IMR-90 (cell line): ENCODE measurements around the gene MOV10L1. TPM values are rescaled to one million over a fixed set of nuclear protein-coding genes. Genes with fewer than 3 reads are reported as not detected.

Source experiments
- ATAC-seq: fragments of 200-7000 bp; cut with Tn5 transposase; 2 replicates; pipeline ENCODE4 v1.9.1; 2020; ENCODE audit warnings: low read depth, mild to moderate bottlenecking, moderate library complexity
- BruUV-seq: library from RNA; stranded (reverse); fragments of 400-500 nt; replicated peaks from 2 replicates; lab custom pipeline; 2021; lab: Mats Ljungman, UMichigan
- CTCF ChIA-PET: fragments of 300-600 bp; formaldehyde crosslinking; extraction: SDS; loops from one replicate; lab custom pipeline; 2021; ENCODE audit warnings: antibody characterized with exemption; lab: Yijun Ruan, JAX
- POLR2A ChIA-PET: fragments of 300-600 bp; sonication (Branson Sonifier 250); formaldehyde crosslinking; loops from one replicate; lab custom pipeline; 2022; ENCODE audit warnings: antibody characterized with exemption; ENCODE audit not compliant: unreplicated experiment; lab: Charles Lee
- DNase-seq: peaks from one replicate; pipeline ENCODE4 v3.0.0; 2013
- H2AFZ ChIP-seq: replicated peaks from 2 replicates; pipeline ENCODE3; 2013; ENCODE audit warnings: low read length, mild to moderate bottlenecking; ENCODE audit not compliant: poor library complexity
- H2AK5ac ChIP-seq: 2 replicates; pipeline ENCODE4 v1.6.1; 2013; ENCODE audit warnings: low read depth, low read length, inconsistent platforms
- H2AK9ac ChIP-seq: replicated peaks from 2 replicates; pipeline ENCODE3; 2013; ENCODE audit warnings: mild to moderate bottlenecking, low read depth, low read length, moderate library complexity; ENCODE audit not compliant: poor library complexity
- H2BK120ac ChIP-seq: 2 replicates; pipeline ENCODE4 v1.6.1; 2013; ENCODE audit warnings: low read depth, low read length, inconsistent platforms
- H2BK15ac ChIP-seq: 3 replicates; pipeline ENCODE4 v1.6.1; 2013; ENCODE audit warnings: low read depth, low read length, inconsistent platforms
- H2BK20ac ChIP-seq: 2 replicates; pipeline ENCODE4 v1.6.1; 2013; ENCODE audit warnings: low read depth, mild to moderate bottlenecking, inconsistent platforms, low read length, moderate library complexity
- H2BK5ac ChIP-seq: 2 replicates; pipeline ENCODE4 v1.6.1; 2013; ENCODE audit warnings: mild to moderate bottlenecking, low read depth, low read length, inconsistent platforms; ENCODE audit not compliant: poor library complexity, severe bottlenecking
- H3K14ac ChIP-seq: replicated peaks from 2 replicates; pipeline ENCODE4 v1.6.1; 2013; ENCODE audit warnings: low read depth, low read length, inconsistent platforms
- H3K18ac ChIP-seq: 2 replicates; pipeline ENCODE4 v1.6.1; 2013; ENCODE audit warnings: low read depth, low read length, control low read depth
- H3K23ac ChIP-seq: 2 replicates; pipeline ENCODE4 v1.6.1; 2013; ENCODE audit warnings: low read depth, low read length, inconsistent platforms
- H3K27ac ChIP-seq: 2 replicates; pipeline ENCODE4 v1.5.1; 2013; ENCODE audit warnings: mild to moderate bottlenecking, control low read depth, low read length; ENCODE audit not compliant: insufficient read depth
- H3K27me3 ChIP-seq: 2 replicates; pipeline ENCODE4 v1.6.1; 2013; ENCODE audit warnings: low read length; ENCODE audit not compliant: control insufficient read depth, insufficient read depth
- H3K36me3 ChIP-seq: 2 replicates; pipeline ENCODE4 v1.6.1; 2013; ENCODE audit warnings: low read length, mixed read lengths; ENCODE audit not compliant: control insufficient read depth, insufficient read depth
- H3K4ac ChIP-seq: 2 replicates; pipeline ENCODE4 v1.6.1; 2013; ENCODE audit warnings: low read depth, low read length, inconsistent platforms
- H3K4me1 ChIP-seq: 2 replicates; pipeline ENCODE4 v1.6.1; 2013; ENCODE audit warnings: low read length, mixed read lengths; ENCODE audit not compliant: control insufficient read depth, insufficient read depth
- H3K4me2 ChIP-seq: 2 replicates; pipeline ENCODE4 v1.6.1; 2013; ENCODE audit warnings: low read depth, mild to moderate bottlenecking, control low read depth, low read length, moderate library complexity
- H3K4me3 ChIP-seq: 2 replicates; pipeline ENCODE4 v1.5.1; 2013; ENCODE audit warnings: low read depth, mild to moderate bottlenecking, control low read depth, low read length, moderate library complexity; ENCODE audit not compliant: insufficient read depth
- H3K56ac ChIP-seq: 2 replicates; pipeline ENCODE4 v1.6.1; 2013; ENCODE audit warnings: low read length, inconsistent platforms; ENCODE audit not compliant: insufficient read depth; ENCODE audit errors: extremely low read depth
- H3K79me1 ChIP-seq, 2 experiments: 2 replicates each; pipeline ENCODE4 v1.6.1; 2013; ENCODE audit warnings: low read length in 2 of 2, inconsistent platforms in 1 of 2, low read depth in 1 of 2
- H3K9ac ChIP-seq: 2 replicates; pipeline ENCODE4 v1.6.1; 2013; ENCODE audit warnings: low read depth, low read length, control low read depth
- H3K9me1 ChIP-seq: 2 replicates; pipeline ENCODE4 v1.6.1; 2013; ENCODE audit warnings: low read length, inconsistent platforms; ENCODE audit not compliant: insufficient read depth
- H3K9me3 ChIP-seq: 2 replicates; pipeline ENCODE4 v1.6.1; 2013; ENCODE audit warnings: low read length; ENCODE audit not compliant: control insufficient read depth, insufficient read depth
- H4K20me1 ChIP-seq: 2 replicates; pipeline ENCODE4 v1.6.1; 2013; ENCODE audit warnings: low read length, inconsistent platforms; ENCODE audit not compliant: insufficient read depth
- H4K5ac ChIP-seq: 2 replicates; pipeline ENCODE4 v1.6.1; 2013; ENCODE audit warnings: mild to moderate bottlenecking, low read depth, low read length, control low read depth
- H4K8ac ChIP-seq, 2 experiments: 2 replicates each; pipeline ENCODE4 v1.6.1; 2013; ENCODE audit warnings: low read depth in 2 of 2, low read length in 2 of 2, control low read depth in 1 of 2, inconsistent platforms in 1 of 2
- H4K91ac ChIP-seq: 2 replicates; pipeline ENCODE4 v1.6.1; 2013; ENCODE audit warnings: low read depth, low read length, inconsistent platforms; ENCODE audit not compliant: insufficient read depth
- BHLHE40 ChIP-seq: fragments of 150-350 bp; IDR thresholded peaks from 2 replicates; pipeline ENCODE4 v1.6.1; 2016; ENCODE audit warnings: mild to moderate bottlenecking, low read depth, low read length
- CEBPB ChIP-seq: IDR thresholded peaks from 2 replicates; pipeline ENCODE4 v1.6.1; 2012; ENCODE audit warnings: low read depth, low read length, improper control_type of control experiment
- CHD1 ChIP-seq: IDR thresholded peaks from 2 replicates; pipeline ENCODE4 v1.6.1; 2012; ENCODE audit warnings: low read depth, low read length, improper control_type of control experiment
- ELK1 ChIP-seq: fragments of 150-350 bp; IDR thresholded peaks from 2 replicates; pipeline ENCODE4 v1.6.1; 2016; ENCODE audit warnings: low read depth, mild to moderate bottlenecking, low read length, moderate library complexity, borderline replicate concordance
- FOS ChIP-seq: fragments of 150-350 bp; IDR thresholded peaks from 2 replicates; pipeline ENCODE4 v1.6.1; 2016; ENCODE audit warnings: low read depth, low read length
- MAFK ChIP-seq: IDR thresholded peaks from 2 replicates; pipeline ENCODE4 v1.6.1; 2012; ENCODE audit warnings: low read depth, low read length, improper control_type of control experiment
- MAZ ChIP-seq: IDR thresholded peaks from 2 replicates; pipeline ENCODE4 v1.6.1; 2012; ENCODE audit warnings: low read depth, mild to moderate bottlenecking, low read length, improper control_type of control experiment, moderate library complexity, borderline replicate concordance
- MXI1 ChIP-seq: IDR thresholded peaks from 2 replicates; pipeline ENCODE4 v1.6.1; 2012; ENCODE audit warnings: low read depth, mild to moderate bottlenecking, low read length, moderate library complexity, borderline replicate concordance
- NFE2L2 ChIP-seq: fragments of 150-350 bp; IDR thresholded peaks from 2 replicates; pipeline ENCODE4 v1.6.1; 2016; ENCODE audit warnings: low read depth, mild to moderate bottlenecking, low read length
- POLR2A ChIP-seq: IDR thresholded peaks from 2 replicates; pipeline ENCODE4 v1.6.1; 2012; ENCODE audit warnings: mild to moderate bottlenecking, low read depth, low read length
- RAD21 ChIP-seq: IDR thresholded peaks from 2 replicates; pipeline ENCODE4 v1.6.1; 2012; ENCODE audit warnings: low read length, improper control_type of control experiment
- RCOR1 ChIP-seq: IDR thresholded peaks from 2 replicates; pipeline ENCODE4 v1.6.1; 2012; ENCODE audit warnings: mild to moderate bottlenecking, low read length, improper control_type of control experiment; ENCODE audit not compliant: insufficient replicate concordance
- RFX5 ChIP-seq: IDR thresholded peaks from 2 replicates; pipeline ENCODE4 v1.8.0; 2012; ENCODE audit warnings: low read depth, mild to moderate bottlenecking, low read length, moderate library complexity
- SMC3 ChIP-seq: fragments of 150-350 bp; IDR thresholded peaks from 2 replicates; pipeline ENCODE4 v1.6.1; 2016; ENCODE audit warnings: low read depth, mild to moderate bottlenecking, antibody characterized with exemption, low read length, moderate library complexity
- WGBS, 2 experiments: methylation state at CpG; one replicate each; pipeline versions ENCODE4 v1.1.5 to v1.1.7; 2013; ENCODE audit warnings: missing lambda C conversion rate in 2 of 2; ENCODE audit not compliant: insufficient read length in 1 of 2; ENCODE audit errors: extremely low coverage in 2 of 2; 5-methylcytosine and 5-hydroxymethylcytosine counted together
- dilution Hi-C: fragments of 300-500 bp; cut with HindIII; formaldehyde crosslinking; loops from one replicate; pipeline ENCODE4 v1.14.3; 2018; ENCODE audit warnings: low sequenced_read_pairs; ENCODE audit not compliant: unreplicated experiment
- in situ Hi-C: fragments of 300-500 bp; cut with MboI; formaldehyde crosslinking; loops from 3 replicates; pipeline ENCODE4 v1.14.3; 2019; ENCODE audit warnings: low sequenced_read_pairs, inconsistent platforms, mixed read lengths
- intact Hi-C: fragments of 100-400 bp; cut with micrococcal nuclease; formaldehyde crosslinking; loops from 2 replicates; pipeline ENCODE4 v1.10.0; 2022
- polyA plus RNA-seq, 3 experiments: library from polyadenylated mRNA; depleted of rRNA; stranded (reverse); fragments of >200 nt; gene quantifications; 2 replicates each; pipeline ENCODE4 v1.2.3, GENCODE V29; 2012; ENCODE audit warnings: low replicate concordance in 1 of 3
- total RNA-seq: library from RNA; depleted of rRNA; stranded (reverse); fragments of >200 nt; gene quantifications from 2 replicates; pipeline ENCODE4 v1.2.3, GENCODE V29; 2012
- TF ChIP-seq, protein P1 (sequence below): conservative IDR thresholded peaks from 2 replicates; pipeline ENCODE4 v1.5.1; 2012; ENCODE audit warnings: mild to moderate bottlenecking, low read depth, low read length, improper control_type of control experiment
- TF ChIP-seq, protein P2 (sequence below): fragments of 150-350 bp; IDR thresholded peaks from 2 replicates; pipeline ENCODE4 v1.6.1; 2017; ENCODE audit warnings: mild to moderate bottlenecking, antibody characterized with exemption, low read length, low read depth

Gene MOV10L1
- total and polyA plus RNA-seq, 2 of the 4 experiments (the other 2 are of a cell fraction): 0.72 to 1.4 TPM

DNA sequence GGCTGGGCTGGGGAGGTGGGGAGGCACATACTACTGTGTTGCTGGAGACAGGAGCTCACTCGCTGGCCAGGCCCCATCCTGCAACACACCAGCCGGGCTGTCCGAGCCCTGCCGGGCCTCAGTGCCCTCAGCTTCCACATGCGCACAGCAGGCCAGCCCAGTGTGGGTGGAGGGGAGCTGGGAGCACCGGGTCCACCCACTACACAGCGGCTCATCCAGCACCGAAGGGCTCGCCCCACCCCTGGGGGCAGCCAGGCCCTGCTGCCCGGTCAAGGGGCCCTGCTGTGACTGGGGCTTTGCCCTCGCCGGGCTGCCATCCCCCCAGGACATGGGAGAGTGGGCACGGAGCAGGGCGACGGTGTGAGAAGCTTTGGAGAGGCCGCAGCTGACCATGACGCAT, 41.0 kb upstream of the MOV10L1 start:
- ATAC-seq: no peak

More for the DNA sequence above, 41.0 kb upstream of the MOV10L1 start:
- WGBS, 2 experiments: 61% methylated on average over 7 of the region's 17 CpGs; no CpG with 5 or more reads in 1 of the 2 experiments
- no peak overlapping the region for H4K8ac ChIP-seq
- peaks cover 38% of the 10 kb centered on the region for H3K27me3 ChIP-seq
- H3K4me2 ChIP-seq: no peak overlapping the region
- H2BK120ac ChIP-seq: no peak overlapping the region
- H2AFZ ChIP-seq: peak overlapping the region; percentile 14
- no peak overlapping the region for H2AK9ac ChIP-seq
- no peak overlapping the region for H2BK5ac ChIP-seq
- no peaks in the 10 kb centered on the region for H3K36me3 ChIP-seq
- dilution Hi-C loops: no loop called here
- H3K9me3 ChIP-seq: peaks cover 11% of the 10 kb centered on the region
- no peak overlapping the region for H2AK5ac ChIP-seq
- H3K18ac ChIP-seq: no peak overlapping the region
- no peak overlapping the region for H3K56ac ChIP-seq
- in situ Hi-C loops: no loop called here
- POLR2A ChIA-PET: no interaction called here
- H3K9me1 ChIP-seq: no peaks in the 10 kb centered on the region
- H4K20me1 ChIP-seq: no peaks in the 10 kb centered on the region
- DNase-seq: no peak
- H2BK20ac ChIP-seq: no peak overlapping the region
- intact Hi-C loops: no loop called here
- H2BK15ac ChIP-seq: no peak overlapping the region
- no peaks in the 10 kb centered on the region for H3K4me1 ChIP-seq
- H3K27ac ChIP-seq: no peak overlapping the region
- no peak overlapping the region for H3K4ac ChIP-seq
- H3K23ac ChIP-seq: no peak overlapping the region
- H3K14ac ChIP-seq: no peak overlapping the region
- no peaks in the 10 kb centered on the region for H3K79me1 ChIP-seq
- no TSS peak for BruUV-seq
- CTCF ChIA-PET: no interaction called here
- no peak overlapping the region for H4K91ac ChIP-seq
- no peak overlapping the region for H3K4me3 ChIP-seq
- no peak overlapping the region for H4K5ac ChIP-seq
- H3K9ac ChIP-seq: no peak overlapping the region
- TF ChIP-seq NFE2L2 (no peak), MAFK (no peak), FOS (no peak), RFX5 (no peak), CHD1 (no peak), POLR2A (no peak), MXI1 (no peak), ELK1 (no peak), RCOR1 (no peak), RAD21 (no peak), BHLHE40 (no peak), CEBPB (no peak), MAZ (no peak), SMC3 (no peak)
- TF ChIP-seq, protein P1, sequence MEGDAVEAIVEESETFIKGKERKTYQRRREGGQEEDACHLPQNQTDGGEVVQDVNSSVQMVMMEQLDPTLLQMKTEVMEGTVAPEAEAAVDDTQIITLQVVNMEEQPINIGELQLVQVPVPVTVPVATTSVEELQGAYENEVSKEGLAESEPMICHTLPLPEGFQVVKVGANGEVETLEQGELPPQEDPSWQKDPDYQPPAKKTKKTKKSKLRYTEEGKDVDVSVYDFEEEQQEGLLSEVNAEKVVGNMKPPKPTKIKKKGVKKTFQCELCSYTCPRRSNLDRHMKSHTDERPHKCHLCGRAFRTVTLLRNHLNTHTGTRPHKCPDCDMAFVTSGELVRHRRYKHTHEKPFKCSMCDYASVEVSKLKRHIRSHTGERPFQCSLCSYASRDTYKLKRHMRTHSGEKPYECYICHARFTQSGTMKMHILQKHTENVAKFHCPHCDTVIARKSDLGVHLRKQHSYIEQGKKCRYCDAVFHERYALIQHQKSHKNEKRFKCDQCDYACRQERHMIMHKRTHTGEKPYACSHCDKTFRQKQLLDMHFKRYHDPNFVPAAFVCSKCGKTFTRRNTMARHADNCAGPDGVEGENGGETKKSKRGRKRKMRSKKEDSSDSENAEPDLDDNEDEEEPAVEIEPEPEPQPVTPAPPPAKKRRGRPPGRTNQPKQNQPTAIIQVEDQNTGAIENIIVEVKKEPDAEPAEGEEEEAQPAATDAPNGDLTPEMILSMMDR: no peak
- TF ChIP-seq, protein P2, sequence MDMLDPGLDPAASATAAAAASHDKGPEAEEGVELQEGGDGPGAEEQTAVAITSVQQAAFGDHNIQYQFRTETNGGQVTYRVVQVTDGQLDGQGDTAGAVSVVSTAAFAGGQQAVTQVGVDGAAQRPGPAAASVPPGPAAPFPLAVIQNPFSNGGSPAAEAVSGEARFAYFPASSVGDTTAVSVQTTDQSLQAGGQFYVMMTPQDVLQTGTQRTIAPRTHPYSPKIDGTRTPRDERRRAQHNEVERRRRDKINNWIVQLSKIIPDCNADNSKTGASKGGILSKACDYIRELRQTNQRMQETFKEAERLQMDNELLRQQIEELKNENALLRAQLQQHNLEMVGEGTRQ: no peak
